Kidney capillary endothelial cell (primary cell): ENCODE data around the gene STAT4.

Experiments used
- DNase-seq: peaks from one replicate; pipeline ENCODE4 v3.0.0-alpha.2; 2018; ENCODE audit warnings: low spot score

Gene STAT4

GRCh38 chr2:191041418-191042161 lies 109.2 kb downstream of the STAT4 start:
- DNase-seq, result no peak

- DNase-seq, result no peak
Measured at GRCh38 chr2:191039616-191040015, 111.2 kb downstream of the STAT4 start.

- no peak for DNase-seq
Measured at GRCh38 chr2:191038741-191039140, 112.1 kb downstream of the STAT4 start.

- DNase-seq, result peak; percentile 43
Measured at GRCh38 chr2:191038241-191038725, 112.5 kb downstream of the STAT4 start.

GRCh38 chr2:191037351-191037750 lies 113.4 kb downstream of the STAT4 start:
- DNase-seq, result no peak

GRCh38 chr2:191036363-191036762 lies 114.4 kb downstream of the STAT4 start:
- DNase-seq, result no peak

- no peak for DNase-seq
Measured at GRCh38 chr2:191032588-191033429, 118.0 kb downstream of the STAT4 start.

GRCh38 chr2:191031256-191031655 lies 119.5 kb downstream of the STAT4 start:
- DNase-seq, result no peak

- DNase-seq, result peak; percentile 18
Measured at GRCh38 chr2:191030521-191031154, 120.2 kb downstream of the STAT4 start.

GRCh38 chr2:191029280-191029950 lies 121.4 kb downstream of the STAT4 start:
- no peak for DNase-seq

- no peak for DNase-seq
Measured at GRCh38 chr2:191026377-191026776, 124.4 kb downstream of the STAT4 start.

- no peak for DNase-seq
Measured at GRCh38 chr2:191025135-191025534, 125.7 kb downstream of the STAT4 start.

- DNase-seq, result no peak
Measured at GRCh38 chr2:191023235-191023679, 127.5 kb downstream of the STAT4 start.

GRCh38 chr2:191020742-191021381 lies 129.9 kb downstream of the STAT4 start:
- peak; percentile 17 for DNase-seq

- peak; percentile 96 for DNase-seq
Measured at GRCh38 chr2:191020221-191020741, 130.5 kb downstream of the STAT4 start.

GRCh38 chr2:191019376-191019775 lies 131.4 kb downstream of the STAT4 start:
- no peak for DNase-seq

GRCh38 chr2:191018643-191019119 lies 132.1 kb downstream of the STAT4 start:
- no peak for DNase-seq

- no peak for DNase-seq
Measured at GRCh38 chr2:191018048-191018447, 132.7 kb downstream of the STAT4 start.

GRCh38 chr2:191015831-191016230 lies 135.0 kb downstream of the STAT4 start:
- DNase-seq, result no peak

- DNase-seq, result no peak
Measured at GRCh38 chr2:191015239-191015638, 135.6 kb downstream of the STAT4 start.

- DNase-seq, result no peak
Measured at GRCh38 chr2:191014653-191015020, 136.2 kb downstream of the STAT4 start.
